Endothelial cell of umbilical vein (primary cell): ENCODE data around the gene PEX5L. TPM values are rescaled to one million over a fixed set of nuclear protein-coding genes. Genes with fewer than 3 reads are reported as not detected.

ENCODE experiments used
- BruUV-seq: library from RNA; stranded (reverse); fragments of 400-500 nt; replicated peaks from 2 replicates; lab custom pipeline; 2021; lab: Mats Ljungman, UMichigan
- CTCF ChIA-PET: fragments of 300-600, 350-600 bp; sonication (Branson Sonifier 250); formaldehyde crosslinking; loops from one replicate; lab custom pipeline; 2021; ENCODE audit warnings: antibody characterized with exemption, inconsistent platforms; lab: Charles Lee
- POLR2A ChIA-PET: fragments of 300-600, 350-600 bp; sonication (Branson Sonifier 250); formaldehyde crosslinking; loops from one replicate; lab custom pipeline; 2021; ENCODE audit warnings: antibody characterized with exemption, inconsistent platforms; lab: Charles Lee
- DNase-seq: peaks from one replicate; pipeline ENCODE4 v3.0.0-alpha.2; 2011; ENCODE audit warnings: low read depth, low spot score
- FAIRE-seq: peaks from 2 replicates; lab custom pipeline; 2011; peaks lifted over from hg19 to GRCh38; lab: Jason Lieb, UNC
- H2AFZ ChIP-seq: 2 replicates; pipeline ENCODE4 v1.6.0; 2012; ENCODE audit warnings: low read depth, low read length, control low read depth, inconsistent platforms
- H3K27ac ChIP-seq: 2 replicates; pipeline ENCODE4 v1.5.1; 2011; ENCODE audit warnings: low read depth, mild to moderate bottlenecking, control low read depth, low read length, moderate library complexity; ENCODE audit not compliant: insufficient read depth
- H3K27me3 ChIP-seq, 2 experiments: 2 replicates each; pipeline versions ENCODE4 v1.6.0 to v1.6.1; 2011; ENCODE audit warnings: low read length in 2 of 2, mixed read lengths in 1 of 2; ENCODE audit not compliant: control insufficient read depth in 2 of 2, insufficient read depth in 2 of 2
- H3K36me3 ChIP-seq, 2 experiments: 2 replicates in 1 of 2; 3 replicates in 1 of 2; pipeline ENCODE4 v1.5.1; 2011; ENCODE audit warnings: low read length in 2 of 2, mild to moderate bottlenecking in 1 of 2, moderate library complexity in 1 of 2; ENCODE audit not compliant: control insufficient read depth in 2 of 2, insufficient read depth in 2 of 2; ENCODE audit errors: extremely low read depth in 1 of 2
- H3K4me1 ChIP-seq: 3 replicates; pipeline ENCODE4 v1.5.1; 2011; ENCODE audit warnings: mild to moderate bottlenecking, low read length; ENCODE audit not compliant: control insufficient read depth, insufficient read depth; ENCODE audit errors: extremely low read depth
- H3K4me2 ChIP-seq: 2 replicates; pipeline ENCODE4 v1.6.1; 2011; ENCODE audit warnings: low read length, control low read depth, mixed read lengths; ENCODE audit not compliant: insufficient read depth
- H3K4me3 ChIP-seq, 3 experiments: fragments of 200-600 bp in 1 of 3; sonication (generic), shearing (Covaris generic) in 1 of 3; replicated peaks in 1 of 3; 2 replicates each; pipeline ENCODE4 v1.5.1; 2011 to 2016; ENCODE audit warnings: control low read depth in 3 of 3, low read length in 3 of 3, mild to moderate bottlenecking in 2 of 3, inconsistent platforms in 1 of 3, low read depth in 1 of 3, moderate library complexity in 1 of 3; ENCODE audit not compliant: insufficient read depth in 1 of 3
- H3K79me2 ChIP-seq: 2 replicates; pipeline ENCODE4 v1.6.0; 2012; ENCODE audit warnings: low read length, inconsistent platforms; ENCODE audit not compliant: control insufficient read depth, insufficient read depth
- H3K9ac ChIP-seq: replicated peaks from 2 replicates; pipeline ENCODE3; 2011; ENCODE audit warnings: low read length, control low read depth; ENCODE audit not compliant: insufficient read depth; ENCODE audit errors: extremely low read depth
- H3K9me1 ChIP-seq: replicated peaks from 3 replicates; pipeline ENCODE4 v1.6.0; 2011; ENCODE audit warnings: mild to moderate bottlenecking, low read length; ENCODE audit not compliant: control insufficient read depth, insufficient read depth; ENCODE audit errors: extremely low read depth
- H3K9me3 ChIP-seq: replicated peaks from 2 replicates; pipeline ENCODE4 v1.5.1; 2012; ENCODE audit warnings: low read length, inconsistent platforms; ENCODE audit not compliant: control insufficient read depth, insufficient read depth
- H4K20me1 ChIP-seq: replicated peaks from 2 replicates; pipeline ENCODE3; 2011; ENCODE audit warnings: mild to moderate bottlenecking, low read length; ENCODE audit not compliant: control insufficient read depth, insufficient read depth; ENCODE audit errors: extremely low read depth
- EZH2 ChIP-seq: IDR thresholded peaks from 2 replicates; pipeline ENCODE4 v1.6.1; 2012; ENCODE audit warnings: borderline replicate concordance, low read depth, mild to moderate bottlenecking, moderate library complexity, low read length, inconsistent platforms; ENCODE audit not compliant: severe bottlenecking
- FOS ChIP-seq: IDR thresholded peaks from 2 replicates; pipeline ENCODE4 v1.6.1; 2011; ENCODE audit warnings: mild to moderate bottlenecking, low read length, moderate library complexity, borderline replicate concordance; ENCODE audit not compliant: insufficient read depth
- GATA2 ChIP-seq: IDR thresholded peaks from 2 replicates; pipeline ENCODE4 v1.7.0; 2011; ENCODE audit warnings: low read depth, mild to moderate bottlenecking, moderate library complexity, mixed read lengths, low read length; ENCODE audit not compliant: insufficient read length, insufficient read depth
- JUN ChIP-seq: IDR thresholded peaks from 2 replicates; pipeline ENCODE4 v1.6.1; 2011; ENCODE audit warnings: borderline replicate concordance, low read depth; ENCODE audit not compliant: insufficient read length, insufficient read depth
- MYC ChIP-seq: IDR thresholded peaks from one replicate; pipeline ENCODE4 v1.6.1; 2011; ENCODE audit warnings: mild to moderate bottlenecking, low read depth, low read length
- POLR2A ChIP-seq: IDR thresholded peaks from 2 replicates; pipeline ENCODE4 v1.6.1; 2012; ENCODE audit warnings: low read depth, mild to moderate bottlenecking, control low read depth, low read length
- POLR2AphosphoS5 ChIP-seq: IDR thresholded peaks from 2 replicates; pipeline ENCODE4 v1.6.1; 2012; ENCODE audit warnings: low read depth, mild to moderate bottlenecking, control low read depth, low read length, moderate library complexity; ENCODE audit not compliant: insufficient read depth
- dilution Hi-C: fragments of 300-500 bp; cut with MboI; formaldehyde crosslinking; loops from one replicate; pipeline ENCODE4 v1.15.0; 2019; ENCODE audit warnings: low sequenced_read_pairs; ENCODE audit not compliant: extremely low pct_ligation_motif_present
- intact Hi-C: fragments of 100-400 bp; cut with micrococcal nuclease; formaldehyde crosslinking; loops from one replicate; pipeline ENCODE4 v1.10.0; 2022
- polyA plus RNA-seq, 4 experiments: library from polyadenylated mRNA; depleted of rRNA in 3 of 4; stranded (reverse) in 3 of 4; unstranded in 1 of 4; fragments of >200 nt; gene quantifications; 2 replicates each; pipeline versions ENCODE4 v1.2.1 to v1.2.3, GENCODE V29; 2011 to 2012; ENCODE audit warnings: missing spikeins in 1 of 4
- total RNA-seq: library from RNA; stranded (reverse); gene quantifications from 2 replicates; pipeline ENCODE4 v1.2.3, GENCODE V29; 2021
- TF ChIP-seq, protein P1 (sequence below): IDR thresholded peaks from 2 replicates; pipeline ENCODE4 v1.6.1; 2011; ENCODE audit not compliant: insufficient read depth, insufficient read length
- TF ChIP-seq, protein P2 (sequence below), 2 donors: IDR thresholded peaks; 1 replicate in 1 of 2; 2 replicates in 1 of 2; pipeline ENCODE4 v1.5.1; 2011; ENCODE audit warnings: low read length in 2 of 2, mild to moderate bottlenecking in 2 of 2, moderate library complexity in 2 of 2, control low read depth in 1 of 2, inconsistent platforms in 1 of 2, low read depth in 1 of 2; ENCODE audit not compliant: insufficient read depth in 1 of 2; ENCODE audit errors: extremely low read depth in 1 of 2

PEX5L gene
- total and polyA plus RNA-seq, 2 donors (not counting 3 experiments of a cell fraction or from before 2014, with no cell fraction given), result not detected

DNA sequence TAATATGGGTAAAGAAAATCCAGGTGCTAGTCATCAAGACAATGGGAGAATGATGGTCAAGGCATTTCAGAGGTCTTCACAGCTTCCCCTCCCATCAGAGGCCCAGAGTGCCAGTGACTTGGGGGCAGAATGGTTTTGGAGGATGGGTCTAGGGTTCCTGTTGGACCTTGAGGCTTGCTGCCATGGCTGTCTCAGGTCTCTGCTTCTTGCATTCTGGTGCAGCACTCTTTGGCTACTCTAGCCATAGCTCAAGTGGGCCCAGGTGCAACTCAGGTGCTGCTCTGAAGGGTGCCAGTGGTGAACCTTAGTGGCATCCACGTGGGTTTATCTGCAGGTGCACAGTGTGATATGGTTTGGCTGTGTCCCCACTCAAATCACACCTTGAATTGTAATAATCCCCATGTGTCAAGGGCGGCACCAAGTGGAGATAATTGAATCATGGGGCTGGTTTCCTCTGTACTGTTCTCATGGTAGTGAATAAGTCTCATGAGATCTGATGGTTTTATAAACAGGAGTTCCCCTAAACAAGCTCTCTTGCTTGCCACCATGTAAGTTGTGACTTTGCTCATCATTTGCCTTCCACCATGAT is 48.5 kb upstream of the PEX5L start:
- intact Hi-C loops (no loop called here), dilution Hi-C loops (no loop called here)
- H4K20me1 ChIP-seq, result no peaks in the 10 kb centered on the region
- H3K79me2 ChIP-seq, result no peaks in the 10 kb centered on the region
- TF ChIP-seq GATA2 (no peak), MYC (no peak), POLR2A (no peak), FOS (no peak), JUN (no peak), EZH2 (no peak), POLR2AphosphoS5 (no peak)
- TF ChIP-seq, protein P1, sequence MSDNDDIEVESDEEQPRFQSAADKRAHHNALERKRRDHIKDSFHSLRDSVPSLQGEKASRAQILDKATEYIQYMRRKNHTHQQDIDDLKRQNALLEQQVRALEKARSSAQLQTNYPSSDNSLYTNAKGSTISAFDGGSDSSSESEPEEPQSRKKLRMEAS, result no peak
- TF ChIP-seq, protein P2, sequence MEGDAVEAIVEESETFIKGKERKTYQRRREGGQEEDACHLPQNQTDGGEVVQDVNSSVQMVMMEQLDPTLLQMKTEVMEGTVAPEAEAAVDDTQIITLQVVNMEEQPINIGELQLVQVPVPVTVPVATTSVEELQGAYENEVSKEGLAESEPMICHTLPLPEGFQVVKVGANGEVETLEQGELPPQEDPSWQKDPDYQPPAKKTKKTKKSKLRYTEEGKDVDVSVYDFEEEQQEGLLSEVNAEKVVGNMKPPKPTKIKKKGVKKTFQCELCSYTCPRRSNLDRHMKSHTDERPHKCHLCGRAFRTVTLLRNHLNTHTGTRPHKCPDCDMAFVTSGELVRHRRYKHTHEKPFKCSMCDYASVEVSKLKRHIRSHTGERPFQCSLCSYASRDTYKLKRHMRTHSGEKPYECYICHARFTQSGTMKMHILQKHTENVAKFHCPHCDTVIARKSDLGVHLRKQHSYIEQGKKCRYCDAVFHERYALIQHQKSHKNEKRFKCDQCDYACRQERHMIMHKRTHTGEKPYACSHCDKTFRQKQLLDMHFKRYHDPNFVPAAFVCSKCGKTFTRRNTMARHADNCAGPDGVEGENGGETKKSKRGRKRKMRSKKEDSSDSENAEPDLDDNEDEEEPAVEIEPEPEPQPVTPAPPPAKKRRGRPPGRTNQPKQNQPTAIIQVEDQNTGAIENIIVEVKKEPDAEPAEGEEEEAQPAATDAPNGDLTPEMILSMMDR (IDR thresholded peaks at IDR 0.05; ENCODE audit: extremely low read depth in 1 of 2, insufficient read depth in 1 of 2, low read depth in 1 of 2, low read length in 2 of 2), result no peak
- DNase-seq, result no peak
- no peak overlapping the region for H3K27ac ChIP-seq
- H3K4me2 ChIP-seq, result no peak overlapping the region
- H3K27me3 ChIP-seq, result no peaks in the 10 kb centered on the region
- no peak overlapping the region for H3K9ac ChIP-seq
- no peaks in the 10 kb centered on the region for H3K9me1 ChIP-seq
- H2AFZ ChIP-seq, result no peak overlapping the region
- FAIRE-seq, result no peak
- ChIA-PET CTCF (no interaction called here), POLR2A (no interaction called here)
- peaks cover 1% of the 10 kb centered on the region for H3K9me3 ChIP-seq
- H3K4me1 ChIP-seq, result no peaks in the 10 kb centered on the region
- H3K36me3 ChIP-seq, result no peaks in the 10 kb centered on the region
- no TSS peak for BruUV-seq
- no peak overlapping the region for H3K4me3 ChIP-seq
